GM18858 (cell line): ENCODE results near the gene PHB1.
"Not testable (repeated sequence)": the region's sequence is repeated elsewhere in the genome, so short reads cannot be mapped to it uniquely, and the experiment has no call there.

ENCODE experiments used
- ATAC-seq: cut with Tn5 transposase; IDR thresholded peaks from one replicate; pipeline ENCODE4 v1.9.1; 2021; ENCODE audit not compliant: unreplicated experiment

PHB1 gene

GRCh38 chr17:49406421-49407061, 8.1 kb downstream of the PHB1 start:
- ATAC-seq, result no peak

GRCh38 chr17:49404906-49405305, 9.8 kb downstream of the PHB1 start:
- ATAC-seq, result no peak

- ATAC-seq, result no peak
Observed at GRCh38 chr17:49404361-49404760, 10.3 kb downstream of the PHB1 start.

GRCh38 chr17:49403514-49404289, 11.0 kb downstream of the PHB1 start:
- no peak for ATAC-seq

GRCh38 chr17:49402706-49403105, 12.0 kb downstream of the PHB1 start:
- ATAC-seq, result no peak

GRCh38 chr17:49401971-49402611, 12.6 kb downstream of the PHB1 start:
- ATAC-seq, result no peak

GRCh38 chr17:49399995-49400394, 14.7 kb downstream of the PHB1 start:
- no peak for ATAC-seq

- no peak for ATAC-seq
Observed at GRCh38 chr17:49397586-49397985, 17.1 kb downstream of the PHB1 start.

- no peak for ATAC-seq
Observed at GRCh38 chr17:49393491-49394255, 21.0 kb downstream of the PHB1 start.

- no peak for ATAC-seq
Observed at GRCh38 chr17:49390548-49391324, 23.9 kb downstream of the PHB1 start.

GRCh38 chr17:49389514-49390347, 25.0 kb downstream of the PHB1 start:
- not testable (repeated sequence) for ATAC-seq

GRCh38 chr17:49388692-49389513, 25.8 kb downstream of the PHB1 start:
- no peak for ATAC-seq

- peak; percentile 46 for ATAC-seq
Observed at GRCh38 chr17:49388290-49388640, 26.4 kb downstream of the PHB1 start.

GRCh38 chr17:49387498-49388289, 27.0 kb downstream of the PHB1 start:
- no peak for ATAC-seq

- ATAC-seq, result no peak
Observed at GRCh38 chr17:49386373-49386772, 28.3 kb downstream of the PHB1 start.

- ATAC-seq, result no peak
Observed at GRCh38 chr17:49384951-49385350, 29.7 kb downstream of the PHB1 start.

GRCh38 chr17:49383060-49383459, 31.6 kb downstream of the PHB1 start:
- ATAC-seq, result no peak

GRCh38 chr17:49382556-49382955, 32.1 kb downstream of the PHB1 start:
- ATAC-seq, result no peak
